ENCODE measurements around the gene EVI5L.

Gene EVI5L

GRCh38 chr19:7905268-7905667, 75.2 kb downstream of the EVI5L start:
- Mint-ChIP-seq H3K36me3 (ENCODE audit: low read depth) (peaks cover 12% of the 10 kb centered on the region), H3K27ac (peak overlapping the region; percentile 89), H3K4me3 (peak overlapping the region; percentile 88), H3K27me3 (ENCODE audit: low read depth) (peaks cover 3% of the 10 kb centered on the region), H3K9me3 (no peaks in the 10 kb centered on the region), H3K4me1 (ENCODE audit: low read depth) (peaks cover 22% of the 10 kb centered on the region)
- no peak for DNase-seq (ENCODE audit: low spot score)

DNA sequence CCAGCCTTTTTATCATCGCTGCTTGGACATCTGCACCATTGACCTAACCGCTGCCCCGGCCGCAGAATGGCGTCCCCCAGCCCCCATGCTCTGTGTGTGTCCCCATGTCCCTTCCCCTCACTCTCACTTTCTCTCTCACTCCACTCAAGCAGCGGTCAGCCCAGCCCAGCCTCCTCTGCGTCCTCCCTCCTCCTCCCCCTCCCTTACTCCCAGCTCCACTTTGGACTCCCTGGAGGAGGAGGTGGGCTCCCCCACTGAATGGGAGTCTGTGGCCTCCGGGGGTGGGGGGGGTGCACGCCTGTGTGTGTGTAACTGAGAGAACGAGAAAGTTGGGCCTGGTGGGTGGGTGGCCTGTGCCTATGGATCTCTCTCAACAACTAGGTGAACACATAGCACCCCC, 75.8 kb downstream of the EVI5L start:
- Mint-ChIP-seq H3K4me1 (ENCODE audit: low read depth) (peaks cover 22% of the 10 kb centered on the region), H3K4me3 (peak overlapping the region; percentile 80)
- DNase-seq (ENCODE audit: low spot score), result no peak

DNA sequence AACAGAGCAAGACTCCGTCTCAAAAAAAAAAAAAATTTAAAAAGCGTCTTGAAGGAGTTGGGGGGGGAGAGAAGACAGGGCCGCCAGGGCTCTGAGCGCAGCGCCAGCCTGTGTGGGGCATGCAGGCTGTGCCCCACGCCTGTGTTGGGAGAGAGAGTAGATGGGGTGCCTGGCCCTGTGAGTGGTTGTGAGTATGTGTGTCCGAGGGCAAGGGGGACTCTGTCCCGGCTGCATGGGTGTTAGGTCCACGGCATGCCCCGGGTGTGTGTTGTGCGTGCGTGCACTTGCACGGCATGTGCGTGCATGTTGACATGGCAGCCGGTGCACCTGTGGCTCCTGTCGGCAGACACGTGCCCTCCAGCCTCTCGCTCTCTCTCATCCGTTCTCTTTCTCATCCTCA, 77.1 kb downstream of the EVI5L start:
- Mint-ChIP-seq H3K4me1 (ENCODE audit: low read depth) (peaks cover 20% of the 10 kb centered on the region), H3K27me3 (ENCODE audit: low read depth) (peaks cover 3% of the 10 kb centered on the region), H3K27ac (no peak overlapping the region), H3K4me3 (no peak overlapping the region), H3K9me3 (no peaks in the 10 kb centered on the region), H3K36me3 (ENCODE audit: low read depth) (peaks cover 22% of the 10 kb centered on the region)
- DNase-seq (ENCODE audit: low spot score), result no peak

More for the DNA sequence above, 75.8 kb downstream of the EVI5L start:
- Mint-ChIP-seq H3K9me3 (no peaks in the 10 kb centered on the region), H3K27ac (peak overlapping the region; percentile 86), H3K36me3 (ENCODE audit: low read depth) (peaks cover 15% of the 10 kb centered on the region), H3K27me3 (ENCODE audit: low read depth) (peaks cover 3% of the 10 kb centered on the region)

GRCh38 chr19:7907544-7907943, 77.5 kb downstream of the EVI5L start:
- no peak for DNase-seq (ENCODE audit: low spot score)
- Mint-ChIP-seq H3K36me3 (ENCODE audit: low read depth) (peaks cover 23% of the 10 kb centered on the region), H3K4me3 (no peak overlapping the region), H3K27me3 (ENCODE audit: low read depth) (peaks cover 3% of the 10 kb centered on the region), H3K27ac (no peak overlapping the region), H3K4me1 (ENCODE audit: low read depth) (peaks cover 18% of the 10 kb centered on the region), H3K9me3 (no peaks in the 10 kb centered on the region)

DNA sequence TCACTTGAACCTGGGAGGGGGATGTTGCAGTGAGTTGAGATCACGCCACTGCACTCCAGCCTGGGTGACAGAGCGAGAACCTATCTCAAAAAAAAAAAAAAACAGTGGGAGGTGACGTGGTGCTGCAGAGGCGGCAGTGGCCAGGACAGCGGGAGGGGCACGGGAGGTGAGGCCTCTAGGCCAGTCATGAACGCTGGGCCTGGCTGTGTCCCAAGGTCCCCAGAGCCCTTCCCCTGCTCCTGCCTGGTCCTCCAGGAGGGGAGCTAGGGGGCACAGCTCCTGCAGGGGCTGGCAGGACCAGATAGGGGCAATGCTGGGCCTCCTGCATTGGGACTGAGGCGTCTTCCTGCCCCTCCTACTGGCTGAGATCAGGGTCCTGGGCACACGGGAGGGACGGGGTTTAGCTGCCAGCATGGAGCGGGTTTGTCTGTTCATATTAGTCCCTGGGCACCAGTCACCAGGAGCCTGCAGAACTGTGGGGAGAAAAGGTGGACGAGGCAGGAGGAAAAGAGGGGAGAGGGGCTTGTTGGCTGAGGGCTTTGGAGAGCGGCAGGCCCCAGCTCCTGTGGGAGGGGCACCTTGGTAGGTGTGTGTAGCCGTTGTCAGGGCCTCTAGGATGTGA, 78.2 kb downstream of the EVI5L start:
- H3K27ac Mint-ChIP-seq, result no peak overlapping the region
- H3K27me3 Mint-ChIP-seq (ENCODE audit: low read depth), result peaks cover 3% of the 10 kb centered on the region
- DNase-seq (ENCODE audit: low spot score), result no peak
- peaks cover 29% of the 10 kb centered on the region for H3K36me3 Mint-ChIP-seq (ENCODE audit: low read depth)
- H3K4me3 Mint-ChIP-seq, result no peak overlapping the region
- peaks cover 12% of the 10 kb centered on the region for H3K4me1 Mint-ChIP-seq (ENCODE audit: low read depth)
- no peaks in the 10 kb centered on the region for H3K9me3 Mint-ChIP-seq

GRCh38 chr19:7908742-7909461, 78.9 kb downstream of the EVI5L start:
- peaks cover 30% of the 10 kb centered on the region for H3K36me3 Mint-ChIP-seq (ENCODE audit: low read depth)
- H3K4me3 Mint-ChIP-seq, result no peak overlapping the region
- DNase-seq (ENCODE audit: low spot score), result no peak
- no peak overlapping the region for H3K27ac Mint-ChIP-seq
- no peaks in the 10 kb centered on the region for H3K27me3 Mint-ChIP-seq (ENCODE audit: low read depth)
- H3K4me1 Mint-ChIP-seq (ENCODE audit: low read depth), result peaks cover 12% of the 10 kb centered on the region
- no peaks in the 10 kb centered on the region for H3K9me3 Mint-ChIP-seq

DNA sequence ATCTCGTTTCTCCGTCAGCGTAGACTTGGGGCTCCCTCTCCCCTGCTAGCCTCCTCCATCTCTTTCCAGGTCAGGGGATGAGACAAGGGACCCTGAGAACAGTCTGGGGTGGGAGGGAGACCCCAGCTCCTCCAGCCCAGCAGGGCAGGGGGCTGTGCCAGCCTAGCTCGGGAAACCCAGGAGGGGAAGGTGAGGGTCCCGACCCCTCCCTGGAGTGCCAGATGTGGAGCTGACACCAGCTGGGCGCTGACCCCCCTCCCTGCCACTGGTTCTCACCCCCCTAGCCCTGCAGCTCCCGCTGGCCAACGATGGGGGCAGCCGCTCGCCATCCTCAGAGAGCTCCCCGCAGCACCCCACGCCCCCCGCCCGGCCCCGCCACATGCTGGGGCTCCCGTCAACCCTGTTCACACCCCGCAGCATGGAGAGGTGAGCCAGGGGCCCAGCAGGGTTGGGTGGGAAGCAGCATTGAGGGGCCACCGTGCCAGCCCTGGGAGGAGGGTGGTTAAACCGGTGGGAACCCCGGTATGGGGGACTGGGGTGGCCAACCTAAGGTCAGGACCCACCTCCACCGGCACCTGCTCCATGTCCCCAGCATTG, 79.6 kb downstream of the EVI5L start:
- no peak for DNase-seq (ENCODE audit: low spot score)
- H3K4me1 Mint-ChIP-seq (ENCODE audit: low read depth), result peaks cover 10% of the 10 kb centered on the region
- H3K9me3 Mint-ChIP-seq, result no peaks in the 10 kb centered on the region
- H3K27me3 Mint-ChIP-seq (ENCODE audit: low read depth), result no peaks in the 10 kb centered on the region
- H3K4me3 Mint-ChIP-seq, result no peak overlapping the region
- no peak overlapping the region for H3K27ac Mint-ChIP-seq
- peaks cover 28% of the 10 kb centered on the region for H3K36me3 Mint-ChIP-seq (ENCODE audit: low read depth)

- Mint-ChIP-seq H3K36me3 (ENCODE audit: low read depth) (peaks cover 21% of the 10 kb centered on the region), H3K4me3 (no peak overlapping the region), H3K9me3 (no peaks in the 10 kb centered on the region), H3K4me1 (ENCODE audit: low read depth) (peaks cover 3% of the 10 kb centered on the region), H3K27ac (no peak overlapping the region), H3K27me3 (ENCODE audit: low read depth) (peaks cover 3% of the 10 kb centered on the region)
- no peak for DNase-seq (ENCODE audit: low spot score)
Measured at GRCh38 chr19:7910321-7911161, 80.5 kb downstream of the EVI5L start.

DNA sequence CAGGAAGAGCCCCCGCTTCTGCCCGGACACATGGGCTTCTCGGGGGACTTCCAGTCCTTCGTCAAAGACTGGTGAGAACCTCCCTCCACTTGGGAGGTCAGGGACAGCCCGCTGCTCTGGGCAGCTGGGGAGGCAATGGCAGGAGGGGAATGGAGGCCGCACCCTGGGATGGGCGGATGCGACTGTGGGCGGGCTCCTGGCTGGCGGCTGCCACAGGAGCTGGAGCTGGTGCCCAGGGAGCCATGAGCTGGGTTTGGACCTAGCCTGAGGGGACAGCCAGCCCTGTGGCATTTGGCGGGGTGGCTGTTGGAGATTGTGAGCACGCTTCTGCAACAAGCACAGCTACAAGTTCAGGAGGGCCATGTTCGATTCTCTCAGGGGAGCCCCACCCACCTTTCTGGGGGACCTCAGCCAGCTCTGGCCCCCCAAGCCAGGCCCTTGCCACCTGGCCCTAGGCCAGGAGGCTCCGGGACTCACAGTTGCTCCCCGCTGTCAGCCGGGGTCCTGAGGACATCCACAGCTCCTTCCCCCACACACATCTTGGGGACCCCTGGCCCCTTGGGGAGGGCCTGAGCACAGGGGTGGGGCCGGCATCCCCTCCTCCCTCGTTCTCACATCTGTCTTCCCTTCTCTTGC, 81.6 kb downstream of the EVI5L start:
- peaks cover 1% of the 10 kb centered on the region for H3K4me1 Mint-ChIP-seq (ENCODE audit: low read depth)
- no peak overlapping the region for H3K27ac Mint-ChIP-seq
- H3K27me3 Mint-ChIP-seq (ENCODE audit: low read depth), result peaks cover 8% of the 10 kb centered on the region
- no peak overlapping the region for H3K4me3 Mint-ChIP-seq
- H3K36me3 Mint-ChIP-seq (ENCODE audit: low read depth), result peaks cover 18% of the 10 kb centered on the region
- no peaks in the 10 kb centered on the region for H3K9me3 Mint-ChIP-seq
- DNase-seq (ENCODE audit: low spot score), result no peak

GRCh38 chr19:7912144-7912696, 82.2 kb downstream of the EVI5L start:
- Mint-ChIP-seq H3K27ac (no peak overlapping the region), H3K27me3 (ENCODE audit: low read depth) (peaks cover 12% of the 10 kb centered on the region), H3K9me3 (no peaks in the 10 kb centered on the region), H3K4me1 (ENCODE audit: low read depth) (peaks cover 5% of the 10 kb centered on the region), H3K4me3 (no peak overlapping the region), H3K36me3 (ENCODE audit: low read depth) (peaks cover 18% of the 10 kb centered on the region)
- no peak for DNase-seq (ENCODE audit: low spot score)

DNA sequence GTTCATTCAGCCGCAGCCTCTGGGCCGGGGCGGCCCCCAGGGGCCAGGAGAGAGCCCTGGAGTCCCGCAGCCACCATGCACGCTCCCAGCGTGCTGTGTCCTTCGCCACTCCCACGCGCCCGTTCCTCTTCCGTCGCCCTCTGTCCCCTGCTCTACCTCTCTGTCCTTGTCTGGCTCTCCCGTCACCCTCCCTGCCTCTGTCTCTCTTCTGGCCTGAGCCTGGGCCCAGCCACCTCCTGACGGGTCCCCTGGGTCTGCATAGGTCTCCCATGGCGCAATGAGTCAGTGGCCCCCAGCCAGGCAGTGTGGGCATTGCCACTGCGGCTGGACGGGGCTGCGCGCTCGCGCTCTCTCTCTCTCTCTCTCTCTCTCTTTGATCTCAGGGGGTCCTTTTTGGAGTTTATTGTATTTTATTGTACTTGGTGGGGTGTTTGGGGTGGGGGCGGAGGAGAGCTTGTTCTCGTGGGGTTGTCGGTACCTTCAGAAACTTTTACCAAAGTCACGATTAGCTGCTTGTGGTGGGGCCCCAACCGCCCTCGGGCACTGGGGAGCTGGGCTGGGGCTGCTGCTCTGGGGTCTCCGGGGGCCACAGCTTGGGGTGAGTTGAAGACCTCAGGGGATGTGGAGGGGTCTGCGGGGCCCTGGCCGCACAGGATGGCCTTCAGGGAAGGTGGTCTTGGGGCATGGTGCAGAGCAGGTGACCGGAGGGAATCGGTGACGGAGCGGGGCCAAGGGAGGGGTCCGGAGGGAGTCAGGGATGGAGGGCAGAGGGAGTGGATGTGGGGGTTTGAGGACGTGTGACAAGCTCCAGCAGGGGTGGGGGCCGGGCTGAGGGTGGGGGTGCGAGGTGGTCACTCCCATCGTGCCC, 82.9 kb downstream of the EVI5L start:
- H3K27ac Mint-ChIP-seq, result no peak overlapping the region
- DNase-seq (ENCODE audit: low spot score), result no peak
- H3K4me3 Mint-ChIP-seq, result no peak overlapping the region
- peaks cover 15% of the 10 kb centered on the region for H3K27me3 Mint-ChIP-seq (ENCODE audit: low read depth)
- no peaks in the 10 kb centered on the region for H3K9me3 Mint-ChIP-seq
- peaks cover 18% of the 10 kb centered on the region for H3K36me3 Mint-ChIP-seq (ENCODE audit: low read depth)
- H3K4me1 Mint-ChIP-seq (ENCODE audit: low read depth), result peaks cover 6% of the 10 kb centered on the region

GRCh38 chr19:7913652-7914051, 83.6 kb downstream of the EVI5L start:
- DNase-seq (ENCODE audit: low spot score), result no peak
- Mint-ChIP-seq H3K9me3 (no peaks in the 10 kb centered on the region), H3K27me3 (ENCODE audit: low read depth) (peaks cover 22% of the 10 kb centered on the region), H3K4me1 (ENCODE audit: low read depth) (peaks cover 7% of the 10 kb centered on the region), H3K36me3 (ENCODE audit: low read depth) (peaks cover 18% of the 10 kb centered on the region), H3K27ac (no peak overlapping the region), H3K4me3 (no peak overlapping the region)

Measured in T-helper 2 cell treated with Interferon-gamma antibody and Interleukin-4, amounts not matched to agents 5 μg/mL and 100 μg/mL, for 36 hours (primary cell).